ENCODE measurements around the gene NFAT5.
"Not testable (repeated sequence)": the region's sequence is repeated elsewhere in the genome, so short reads cannot be mapped to it uniquely, and the experiment has no call there.

The NFAT5 gene

GRCh38 chr16:69565671-69566239 lies at the start of gene NFAT5:
TSS of gene NFAT5 (plus strand) at chr16:69565966. CDS start at chr16:69566302, 336 bp downstream.
- DNase-seq (ENCODE audit: low read depth) = peak; percentile 75

GRCh38 chr16:69517914-69518313 lies 47.9 kb upstream of the NFAT5 start:
- not testable (repeated sequence) for DNase-seq (ENCODE audit: low read depth)

GRCh38 chr16:69520413-69520799 lies 45.4 kb upstream of the NFAT5 start:
- no peak for DNase-seq (ENCODE audit: low read depth)

GRCh38 chr16:69520800-69521602 lies 44.8 kb upstream of the NFAT5 start:
- DNase-seq (ENCODE audit: low read depth) = no peak

- no peak for DNase-seq (ENCODE audit: low read depth)
Measured at GRCh38 chr16:69522041-69522578, 43.7 kb upstream of the NFAT5 start.

- no peak for DNase-seq (ENCODE audit: low read depth)
Measured at GRCh38 chr16:69522732-69523404, 42.9 kb upstream of the NFAT5 start.

- DNase-seq (ENCODE audit: low read depth) = no peak
Measured at GRCh38 chr16:69523566-69524305, 42.0 kb upstream of the NFAT5 start.

- no peak for DNase-seq (ENCODE audit: low read depth)
Measured at GRCh38 chr16:69526831-69527655, 38.7 kb upstream of the NFAT5 start.

- DNase-seq (ENCODE audit: low read depth) = no peak
Measured at GRCh38 chr16:69531988-69532387, 33.8 kb upstream of the NFAT5 start.

- DNase-seq (ENCODE audit: low read depth) = no peak
Measured at GRCh38 chr16:69532641-69533455, 32.9 kb upstream of the NFAT5 start.

GRCh38 chr16:69534720-69535119 lies 31.0 kb upstream of the NFAT5 start:
- DNase-seq (ENCODE audit: low read depth) = no peak

GRCh38 chr16:69535123-69536050 lies 30.4 kb upstream of the NFAT5 start:
- DNase-seq (ENCODE audit: low read depth) = no peak

- no peak for DNase-seq (ENCODE audit: low read depth)
Measured at GRCh38 chr16:69537706-69538080, 28.1 kb upstream of the NFAT5 start.

- DNase-seq (ENCODE audit: low read depth) = no peak
Measured at GRCh38 chr16:69538808-69539207, 27.0 kb upstream of the NFAT5 start.

GRCh38 chr16:69542974-69543373 lies 22.8 kb upstream of the NFAT5 start:
- no peak for DNase-seq (ENCODE audit: low read depth)

- no peak for DNase-seq (ENCODE audit: low read depth)
Measured at GRCh38 chr16:69544088-69544487, 21.7 kb upstream of the NFAT5 start.

GRCh38 chr16:69546663-69547062 lies 19.1 kb upstream of the NFAT5 start:
- DNase-seq (ENCODE audit: low read depth) = not testable (repeated sequence)

GRCh38 chr16:69553332-69553731 lies 12.4 kb upstream of the NFAT5 start:
- DNase-seq (ENCODE audit: low read depth) = no peak

- DNase-seq (ENCODE audit: low read depth) = no peak
Measured at GRCh38 chr16:69554495-69554894, 11.3 kb upstream of the NFAT5 start.
